Ascending aorta (tissue), 2 donors: Measurements from ENCODE around the gene PRR20G. TPM values are rescaled to one million over a fixed set of nuclear protein-coding genes. Genes with fewer than 3 reads are reported as not detected.

ENCODE experiments used
- DNase-seq, 2 donors: peaks; one replicate each; pipeline ENCODE4 v3.0.0-alpha.2; 2019; ENCODE audit warnings: low spot score in 2 of 2
- H3K27ac ChIP-seq, 2 donors: fragments of 200-600 bp; sonication (generic); one replicate each; pipeline ENCODE4 v1.5.1; 2016 to 2017; ENCODE audit warnings: mild to moderate bottlenecking in 1 of 2
- H3K27me3 ChIP-seq: fragments of 200-600 bp; sonication (generic); one replicate; pipeline ENCODE4 v1.5.1; 2017
- H3K36me3 ChIP-seq, 2 donors: fragments of 200-600 bp; sonication (generic); one replicate each; pipeline ENCODE4 v1.5.1; 2016
- H3K4me1 ChIP-seq, 2 donors: fragments of 200-600 bp; sonication (generic); one replicate each; pipeline ENCODE4 v1.5.1; 2016 to 2017; ENCODE audit warnings: mild to moderate bottlenecking in 1 of 2
- H3K4me3 ChIP-seq, 2 donors: fragments of 200-600 bp; sonication (generic); one replicate each; pipeline ENCODE4 v1.5.1; 2016 to 2017; ENCODE audit warnings: mild to moderate bottlenecking in 1 of 2
- H3K9me3 ChIP-seq, 2 donors: fragments of 200-600 bp; sonication (generic); one replicate each; pipeline ENCODE4 v1.5.1; 2016
- CTCF ChIP-seq, 3 experiments: fragments of 200-600 bp in 2 of 3; fragments of 450-650 bp in 1 of 3; sonication (generic) in 2 of 3; IDR thresholded peaks; one replicate each; pipeline ENCODE4 v1.5.1; 2016 to 2019; ENCODE audit warnings: antibody characterized with exemption in 3 of 3, mild to moderate bottlenecking in 1 of 3, moderate library complexity in 1 of 3
- intact Hi-C: fragments of 100-400 bp; cut with DNase I; formaldehyde crosslinking; loops from one replicate; pipeline ENCODE4 v1.15.1; 2023
- total RNA-seq: library from RNA; depleted of rRNA; stranded (reverse); fragments of >200 nt; gene quantifications from one replicate; pipeline ENCODE4 v1.1.0, GENCODE V29; 2016

PRR20G gene
- total RNA-seq, 1 donor from 2014 or later = not detected

- H3K36me3 ChIP-seq = no peaks in the 10 kb centered on the region
- intact Hi-C loops = no loop called here
- TF ChIP-seq CTCF (IDR thresholded peaks at IDR 0.05) = no peak
- H3K4me1 ChIP-seq = no peaks in the 10 kb centered on the region
- no peaks in the 10 kb centered on the region for H3K9me3 ChIP-seq
- no peaks in the 10 kb centered on the region for H3K27me3 ChIP-seq
- DNase-seq = no peak
- no peak overlapping the region for H3K4me3 ChIP-seq
- H3K27ac ChIP-seq = no peak overlapping the region
Measured at GRCh38 chr3:127307112-127307835, 19.4 kb upstream of the PRR20G start.

- intact Hi-C loops = no loop called here
- no peak overlapping the region for H3K27ac ChIP-seq
- H3K27me3 ChIP-seq = no peaks in the 10 kb centered on the region
- no peak overlapping the region for H3K4me3 ChIP-seq
- no peak for DNase-seq
- no peak for TF ChIP-seq CTCF (IDR thresholded peaks at IDR 0.05)
- H3K36me3 ChIP-seq = no peaks in the 10 kb centered on the region
- H3K4me1 ChIP-seq = no peaks in the 10 kb centered on the region
- no peaks in the 10 kb centered on the region for H3K9me3 ChIP-seq
Measured at GRCh38 chr3:127306361-127307111, 18.7 kb upstream of the PRR20G start.

- Histone ChIP-seq H3K4me1 (no peaks in the 10 kb centered on the region), H3K27ac (no peak overlapping the region), H3K4me3 (no peak overlapping the region), H3K36me3 (no peaks in the 10 kb centered on the region), H3K27me3 (no peaks in the 10 kb centered on the region), H3K9me3 (no peaks in the 10 kb centered on the region)
- DNase-seq = no peak
- intact Hi-C loops = no loop called here
- no peak for TF ChIP-seq CTCF (IDR thresholded peaks at IDR 0.05)
Measured at GRCh38 chr3:127305499-127306060, 17.7 kb upstream of the PRR20G start.

GRCh38 chr3:127304121-127304744, 16.4 kb upstream of the PRR20G start:
- DNase-seq = no peak
- H3K4me1 ChIP-seq = no peaks in the 10 kb centered on the region
- intact Hi-C loops = no loop called here
- H3K36me3 ChIP-seq = no peaks in the 10 kb centered on the region
- no peaks in the 10 kb centered on the region for H3K27me3 ChIP-seq
- no peak overlapping the region for H3K27ac ChIP-seq
- no peak overlapping the region for H3K4me3 ChIP-seq
- no peaks in the 10 kb centered on the region for H3K9me3 ChIP-seq
- no peak for TF ChIP-seq CTCF (IDR thresholded peaks at IDR 0.05)

GRCh38 chr3:127299276-127299675, 11.4 kb upstream of the PRR20G start:
- peak in 1 of 2 donors; percentile 33 for DNase-seq

More at GRCh38 chr3:127299276-127299675, 11.4 kb upstream of the PRR20G start:
- TF ChIP-seq CTCF (IDR thresholded peaks at IDR 0.05) = no peak
- Histone ChIP-seq H3K27ac (no peak overlapping the region), H3K4me1 (no peaks in the 10 kb centered on the region), H3K27me3 (no peaks in the 10 kb centered on the region), H3K4me3 (no peak overlapping the region), H3K36me3 (no peaks in the 10 kb centered on the region), H3K9me3 (no peaks in the 10 kb centered on the region)
- intact Hi-C loops = no loop called here
